ENCODE data around the gene HNRNPAB. TPM values are rescaled to one million over a fixed set of nuclear protein-coding genes. Genes with fewer than 3 reads are reported as not detected.

The HNRNPAB gene
- total RNA-seq, 1 donor from 2014 or later, result 118 TPM

- H3K4me1 Mint-ChIP-seq, result peaks cover 28% of the 10 kb centered on the region
- H3K36me3 Mint-ChIP-seq (ENCODE audit: low read depth), result peaks cover 34% of the 10 kb centered on the region
- CTCF ChIA-PET, result interaction anchor here (0.9 to 1.3 kb wide), 2 partner anchors 31 to 128 kb away, joined by 3 to 5 read pairs; no protein-coding TSS in a partner anchor
- no peak for TF ChIP-seq CTCF (IDR thresholded peaks at IDR 0.05)
- peak; percentile 2 for ATAC-seq (ENCODE audit: low read depth)
- peak overlapping the region; percentile 95 for H3K4me3 Mint-ChIP-seq
- no peaks in the 10 kb centered on the region for H3K9me3 Mint-ChIP-seq
- DNase-seq, result no peak
- intact Hi-C loops (cut with micrococcal nuclease), result loop anchor here (1.0 to 10.0 kb wide), 4 partner anchors 29 to 421 kb away; partner anchors contain the start of genes CLK4, N4BP3, NHP2 and PHYKPL
- peak overlapping the region; percentile 95 for H3K27ac Mint-ChIP-seq
- H3K27me3 Mint-ChIP-seq, result no peaks in the 10 kb centered on the region
- POLR2A ChIA-PET, result interaction anchor here (0.7 to 2.4 kb wide), 24 partner anchors 10 to 1842 kb away, joined by 3 to 21 read pairs (median 4); partner anchors contain the start of genes HNRNPH1, KIAA1191, NHP2 and PHYKPL
Measured at GRCh38 chr5:178203670-178204181, 607 bp upstream of the HNRNPAB start.

- intact Hi-C loops (cut with micrococcal nuclease), result loop anchor here (1.0 to 10.0 kb wide), 4 partner anchors 27 to 420 kb away; partner anchors contain the start of genes CLK4, N4BP3, NHP2 and PHYKPL
- H3K4me3 Mint-ChIP-seq, result peak overlapping the region; percentile 95
- no peak for TF ChIP-seq CTCF (IDR thresholded peaks at IDR 0.05)
- peak overlapping the region; percentile 75 for H3K27ac Mint-ChIP-seq
- ChIA-PET CTCF (interaction anchor here (1.3 kb wide), 1 partner anchor 30 kb away, joined by 5 read pairs; no protein-coding TSS in a partner anchor), POLR2A (interaction anchor here (0.6 to 2.4 kb wide), 25 partner anchors 8 to 1558 kb away, joined by 3 to 21 read pairs (median 4); partner anchors contain the start of genes HNRNPH1, NHP2, PHYKPL and TSPAN17)
- peaks cover 28% of the 10 kb centered on the region for H3K4me1 Mint-ChIP-seq
- no peaks in the 10 kb centered on the region for H3K27me3 Mint-ChIP-seq
- ATAC-seq (ENCODE audit: low read depth) (peak; percentile 56), DNase-seq (peak; percentile 70)
- no peaks in the 10 kb centered on the region for H3K9me3 Mint-ChIP-seq
- H3K36me3 Mint-ChIP-seq (ENCODE audit: low read depth), result peaks cover 48% of the 10 kb centered on the region
Measured at GRCh38 chr5:178204935-178205748, 809 bp downstream of the HNRNPAB start.

DNA sequence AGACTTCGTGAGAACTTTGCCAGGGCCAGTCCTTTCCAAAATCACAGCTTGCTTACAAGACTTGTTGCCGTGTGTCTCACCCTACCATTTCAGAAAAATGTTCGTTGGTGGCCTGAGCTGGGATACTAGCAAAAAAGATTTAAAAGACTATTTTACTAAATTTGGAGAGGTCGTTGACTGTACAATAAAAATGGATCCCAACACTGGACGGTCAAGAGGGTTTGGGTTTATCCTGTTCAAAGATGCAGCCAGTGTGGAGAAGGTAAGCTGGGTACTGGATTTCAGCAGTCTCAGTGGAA lies 1.4 kb downstream of the HNRNPAB start:
- DNase-seq, result no peak

GRCh38 chr5:178206166-178207101 lies 2.1 kb downstream of the HNRNPAB start:
- ATAC-seq (ENCODE audit: low read depth) (no peak), DNase-seq (no peak)
- Mint-ChIP-seq H3K27me3 (no peaks in the 10 kb centered on the region), H3K4me3 (peak overlapping the region; percentile 77), H3K36me3 (ENCODE audit: low read depth) (peaks cover 61% of the 10 kb centered on the region), H3K4me1 (peaks cover 28% of the 10 kb centered on the region), H3K27ac (peak overlapping the region; percentile 75), H3K9me3 (no peaks in the 10 kb centered on the region)
- intact Hi-C loops (cut with micrococcal nuclease), result loop anchor here (10.0 kb wide), 1 partner anchor 418 kb away; the partner anchor contains the start of gene CLK4
- CTCF ChIA-PET, result no interaction called here
- POLR2A ChIA-PET, result interaction anchor here (0.6 to 2.4 kb wide), 3 partner anchors 10 to 641 kb away, joined by 4 to 13 read pairs (median 9); partner anchors contain the start of gene PHYKPL
- TF ChIP-seq CTCF (IDR thresholded peaks at IDR 0.05), result no peak

More for the DNA sequence above, 1.4 kb downstream of the HNRNPAB start:
- intact Hi-C loops (cut with micrococcal nuclease), result loop anchor here (2.0 to 10.0 kb wide), 2 partner anchors 93 to 419 kb away; partner anchors contain the start of genes CLK4 and N4BP3
- peaks cover 28% of the 10 kb centered on the region for H3K4me1 Mint-ChIP-seq
- ATAC-seq (ENCODE audit: low read depth), result no peak
- H3K9me3 Mint-ChIP-seq, result no peaks in the 10 kb centered on the region
- POLR2A ChIA-PET, result interaction anchor here (0.6 to 2.4 kb wide), 4 partner anchors 10 to 37 kb away, joined by 4 to 13 read pairs (median 6); partner anchors contain the start of gene PHYKPL
- TF ChIP-seq CTCF (IDR thresholded peaks at IDR 0.05), result no peak
- peak overlapping the region; percentile 77 for H3K4me3 Mint-ChIP-seq
- peaks cover 53% of the 10 kb centered on the region for H3K36me3 Mint-ChIP-seq (ENCODE audit: low read depth)
- peak overlapping the region; percentile 75 for H3K27ac Mint-ChIP-seq
- CTCF ChIA-PET, result no interaction called here
- no peaks in the 10 kb centered on the region for H3K27me3 Mint-ChIP-seq

All from activated B cell treated with CpG ODN at 0.5 μM for 24 hours (primary cell).